ENCODE data around the gene FHIT.

DNA sequence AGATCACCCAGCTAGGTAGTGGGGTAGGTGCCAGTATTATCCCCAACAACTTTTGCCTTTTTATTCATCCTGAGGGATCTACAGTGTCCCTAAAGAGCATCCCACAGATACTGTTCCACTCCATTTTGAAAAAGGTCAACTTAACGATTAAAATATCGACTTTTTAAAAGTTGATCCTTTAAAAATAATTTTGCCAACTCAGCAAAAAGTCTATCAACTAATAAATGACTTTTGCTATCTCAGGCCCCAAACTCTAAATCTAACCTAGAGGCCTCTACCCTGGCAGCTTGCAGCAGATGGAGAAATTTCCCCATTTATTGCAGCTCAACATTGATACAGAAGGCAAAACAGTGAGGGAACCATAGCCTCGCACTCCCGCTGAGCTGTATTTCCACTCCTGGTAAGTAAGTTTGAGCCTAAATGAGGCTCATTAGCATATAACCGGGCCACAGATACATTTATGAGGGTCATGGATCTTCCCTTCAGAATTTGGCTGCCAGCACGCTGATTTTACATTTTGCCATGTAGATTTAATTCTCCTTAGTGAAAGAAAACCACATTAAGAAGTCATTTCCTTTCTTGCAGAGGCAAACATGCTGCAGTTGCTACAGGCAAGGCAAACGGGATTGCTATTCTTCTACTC, 1497.3 kb downstream of the FHIT start:
- TF ChIP-seq, protein P1, sequence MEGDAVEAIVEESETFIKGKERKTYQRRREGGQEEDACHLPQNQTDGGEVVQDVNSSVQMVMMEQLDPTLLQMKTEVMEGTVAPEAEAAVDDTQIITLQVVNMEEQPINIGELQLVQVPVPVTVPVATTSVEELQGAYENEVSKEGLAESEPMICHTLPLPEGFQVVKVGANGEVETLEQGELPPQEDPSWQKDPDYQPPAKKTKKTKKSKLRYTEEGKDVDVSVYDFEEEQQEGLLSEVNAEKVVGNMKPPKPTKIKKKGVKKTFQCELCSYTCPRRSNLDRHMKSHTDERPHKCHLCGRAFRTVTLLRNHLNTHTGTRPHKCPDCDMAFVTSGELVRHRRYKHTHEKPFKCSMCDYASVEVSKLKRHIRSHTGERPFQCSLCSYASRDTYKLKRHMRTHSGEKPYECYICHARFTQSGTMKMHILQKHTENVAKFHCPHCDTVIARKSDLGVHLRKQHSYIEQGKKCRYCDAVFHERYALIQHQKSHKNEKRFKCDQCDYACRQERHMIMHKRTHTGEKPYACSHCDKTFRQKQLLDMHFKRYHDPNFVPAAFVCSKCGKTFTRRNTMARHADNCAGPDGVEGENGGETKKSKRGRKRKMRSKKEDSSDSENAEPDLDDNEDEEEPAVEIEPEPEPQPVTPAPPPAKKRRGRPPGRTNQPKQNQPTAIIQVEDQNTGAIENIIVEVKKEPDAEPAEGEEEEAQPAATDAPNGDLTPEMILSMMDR (conservative IDR thresholded peaks at IDR 0.05) = no peak
- TF ChIP-seq EZH2 (IDR thresholded peaks at IDR 0.05; ENCODE audit: low read depth) = no peak

All from PC-9 (cell line).